ENCODE results near the gene SYT11. TPM values are rescaled to one million over a fixed set of nuclear protein-coding genes. Genes with fewer than 3 reads are reported as not detected.
"Not testable (repeated sequence)": the region's sequence is repeated elsewhere in the genome, so short reads cannot be mapped to it uniquely, and the experiment has no call there.

Gene SYT11, protein sequence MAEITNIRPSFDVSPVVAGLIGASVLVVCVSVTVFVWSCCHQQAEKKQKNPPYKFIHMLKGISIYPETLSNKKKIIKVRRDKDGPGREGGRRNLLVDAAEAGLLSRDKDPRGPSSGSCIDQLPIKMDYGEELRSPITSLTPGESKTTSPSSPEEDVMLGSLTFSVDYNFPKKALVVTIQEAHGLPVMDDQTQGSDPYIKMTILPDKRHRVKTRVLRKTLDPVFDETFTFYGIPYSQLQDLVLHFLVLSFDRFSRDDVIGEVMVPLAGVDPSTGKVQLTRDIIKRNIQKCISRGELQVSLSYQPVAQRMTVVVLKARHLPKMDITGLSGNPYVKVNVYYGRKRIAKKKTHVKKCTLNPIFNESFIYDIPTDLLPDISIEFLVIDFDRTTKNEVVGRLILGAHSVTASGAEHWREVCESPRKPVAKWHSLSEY
- 21.7 TPM for polyA plus RNA-seq (ENCODE audit: insufficient read length)
- long read RNA-seq, donor 1, full-length matches to known transcripts: 2 of 2 reads
- long read RNA-seq, donor 1, partial matches to known transcripts: 0 of 2 reads
- long read RNA-seq, donor 1, other reads (novel, unspliced or antisense): 0 of 2 reads
- long read RNA-seq, donor 2, full-length matches to known transcripts: 2 of 2 reads
- long read RNA-seq, donor 2, partial matches to known transcripts: 0 of 2 reads
- long read RNA-seq, donor 2, other reads (novel, unspliced or antisense): 0 of 2 reads
- long read RNA-seq, donor 3: 0 reads
- long read RNA-seq, donor 4: 0 reads
- long read RNA-seq, donor 5, full-length matches to known transcripts: 1 of 14 reads
- long read RNA-seq, donor 5, partial matches to known transcripts: 5 of 14 reads
- long read RNA-seq, donor 5, other reads (novel, unspliced or antisense): 8 of 14 reads
- long read RNA-seq, donor 6, full-length matches to known transcripts: 2 of 2 reads
- long read RNA-seq, donor 6, partial matches to known transcripts: 0 of 2 reads
- long read RNA-seq, donor 6, other reads (novel, unspliced or antisense): 0 of 2 reads
- long read RNA-seq, donor 7, full-length matches to known transcripts: 3 of 35 reads
- long read RNA-seq, donor 7, partial matches to known transcripts: 26 of 35 reads
- long read RNA-seq, donor 7, other reads (novel, unspliced or antisense): 6 of 35 reads
- long read RNA-seq, donor 8: 0 reads

DNA sequence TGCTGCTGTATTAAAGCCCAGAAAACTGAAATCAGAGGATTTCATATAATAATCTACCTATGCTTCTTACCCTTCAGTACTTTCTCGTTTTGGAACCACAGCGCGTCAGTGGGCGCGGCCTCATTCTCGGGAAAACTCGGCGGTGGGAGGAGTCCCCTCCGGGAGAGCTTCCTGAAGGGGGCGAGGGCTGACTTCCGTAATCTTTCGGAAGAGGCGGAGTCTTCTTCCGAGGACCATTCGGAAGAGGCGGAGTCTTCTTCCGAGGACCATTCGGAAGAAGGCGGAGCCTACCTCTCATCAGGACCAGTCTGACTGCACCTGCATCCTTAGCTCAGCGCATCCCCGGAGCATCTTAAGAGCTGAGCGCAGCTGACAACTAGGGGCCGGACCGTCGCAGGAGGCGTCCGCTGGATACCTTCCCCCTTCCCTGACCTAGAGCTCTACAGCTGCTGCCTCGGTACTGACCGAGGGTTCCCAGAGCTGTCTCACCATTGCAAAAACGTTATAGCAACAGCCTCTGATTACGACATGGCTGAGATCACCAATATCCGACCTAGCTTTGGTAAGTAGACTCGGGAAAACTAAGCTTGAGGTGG lies at the start of gene SYT11:
TSS of gene SYT11 (plus strand) at position 334 of the 596 bp plus-strand sequence. CDS start at position 529, 195 bp downstream.
- peak; percentile 98 for DNase-seq

DNA sequence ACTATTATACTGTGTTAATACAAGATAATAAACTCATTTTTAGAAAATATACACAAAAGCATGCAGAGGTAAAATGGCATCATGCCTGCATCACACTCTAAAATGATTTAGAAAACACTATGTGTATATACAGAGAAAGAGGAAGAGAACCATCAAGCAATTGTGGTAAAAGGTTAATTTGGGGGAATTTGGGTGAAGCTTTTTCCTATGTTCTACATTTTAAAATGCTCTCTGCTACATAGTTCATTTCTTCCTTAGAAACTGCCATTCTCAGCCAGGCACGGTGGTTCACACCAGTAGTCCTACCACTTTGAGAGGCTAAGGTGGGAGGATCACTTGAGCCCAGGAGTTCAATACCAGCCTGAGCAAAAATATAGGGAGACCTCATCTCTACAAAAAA lies 46.5 kb upstream of the SYT11 start:
- DNase-seq: no peak

DNA sequence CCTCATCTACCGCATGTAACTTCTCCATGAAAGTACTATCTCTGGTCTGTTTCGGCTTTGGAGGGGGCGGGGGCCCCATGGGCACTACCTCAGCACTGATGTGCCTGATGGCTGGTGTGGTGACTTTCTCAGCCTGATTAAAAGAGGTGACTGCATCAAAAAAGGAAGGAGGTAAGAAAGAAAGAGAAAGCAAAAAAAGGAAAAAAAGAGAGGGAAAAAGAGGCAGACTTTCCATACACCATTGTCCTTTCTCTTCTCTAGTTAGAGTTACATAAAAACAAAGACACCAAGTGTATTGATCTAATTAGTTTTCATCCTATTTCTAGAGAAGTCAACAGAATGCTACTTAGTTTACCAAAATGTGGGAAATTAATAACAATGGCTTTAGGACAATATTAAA lies 45.7 kb upstream of the SYT11 start:
- no peak for DNase-seq

DNA sequence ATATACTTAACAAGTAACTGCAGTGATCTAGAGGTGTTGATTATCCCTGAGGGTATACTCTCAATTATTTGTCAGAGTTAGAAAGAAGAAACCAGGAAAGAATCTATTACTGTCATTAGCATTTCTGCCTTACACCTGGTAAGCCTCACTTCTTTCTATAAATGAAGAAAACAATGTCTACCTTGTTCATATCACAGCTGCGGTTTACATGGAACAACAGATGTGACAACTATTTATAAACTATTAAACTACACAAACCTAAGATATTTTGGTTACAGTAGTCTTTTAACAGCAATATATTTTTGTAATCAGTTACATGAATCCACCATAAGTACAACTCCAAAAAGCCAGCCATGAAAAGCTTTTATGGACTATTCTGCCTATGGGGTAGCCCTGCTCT lies 43.0 kb upstream of the SYT11 start:
- no peak for DNase-seq

DNA sequence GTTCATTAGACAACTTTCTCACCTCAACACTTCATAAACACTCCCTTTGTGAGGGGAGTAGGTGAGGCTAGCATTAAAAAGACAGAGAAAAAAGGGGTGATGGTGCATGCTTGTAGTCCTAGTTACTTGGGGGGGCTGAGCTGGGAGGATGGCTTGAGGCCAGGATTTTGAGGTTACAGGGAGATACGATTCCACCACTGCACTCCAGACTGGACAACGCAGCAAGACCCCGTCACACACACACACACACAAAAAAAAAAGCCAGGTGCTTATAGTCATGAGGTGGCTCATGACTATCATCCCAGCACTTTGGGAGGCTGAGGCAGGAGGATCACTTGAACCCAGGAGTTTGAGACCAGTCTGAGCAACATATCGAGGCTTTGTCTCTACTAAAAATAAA lies 31.9 kb upstream of the SYT11 start:
- DNase-seq: no peak

DNA sequence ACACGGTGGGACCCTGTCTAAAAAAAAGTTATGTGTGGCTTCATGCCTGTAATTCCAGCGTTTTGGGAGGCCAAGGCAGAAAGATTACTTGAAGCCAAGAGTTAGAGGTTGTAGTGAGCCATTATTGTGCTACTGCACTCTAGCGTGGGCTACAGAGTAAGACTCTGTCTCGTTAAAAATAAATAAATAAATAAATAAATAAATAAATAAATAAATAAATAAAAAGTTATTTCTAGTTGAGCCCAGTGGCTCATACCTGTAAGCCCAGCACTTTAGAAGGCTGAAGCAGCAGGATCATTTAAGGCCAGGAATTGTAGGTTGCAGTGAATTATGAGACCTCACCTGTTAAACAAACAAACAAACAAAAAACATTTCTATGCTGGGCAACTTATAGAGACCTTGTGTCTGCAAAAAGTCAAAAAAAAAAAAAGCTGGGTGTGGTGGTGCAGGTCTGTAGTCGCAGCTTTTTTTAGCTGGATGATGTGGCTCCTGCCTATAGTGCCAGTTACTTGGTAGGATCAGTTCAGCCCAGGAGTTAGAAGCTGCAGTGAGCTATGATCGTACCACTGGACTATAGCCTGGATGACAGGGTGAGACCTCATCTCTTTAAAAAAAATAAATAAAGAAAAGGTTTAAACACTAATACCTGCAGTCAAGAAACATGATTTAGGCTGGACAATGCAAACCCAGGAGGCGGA lies 27.9 kb upstream of the SYT11 start:
- no peak for DNase-seq

DNA sequence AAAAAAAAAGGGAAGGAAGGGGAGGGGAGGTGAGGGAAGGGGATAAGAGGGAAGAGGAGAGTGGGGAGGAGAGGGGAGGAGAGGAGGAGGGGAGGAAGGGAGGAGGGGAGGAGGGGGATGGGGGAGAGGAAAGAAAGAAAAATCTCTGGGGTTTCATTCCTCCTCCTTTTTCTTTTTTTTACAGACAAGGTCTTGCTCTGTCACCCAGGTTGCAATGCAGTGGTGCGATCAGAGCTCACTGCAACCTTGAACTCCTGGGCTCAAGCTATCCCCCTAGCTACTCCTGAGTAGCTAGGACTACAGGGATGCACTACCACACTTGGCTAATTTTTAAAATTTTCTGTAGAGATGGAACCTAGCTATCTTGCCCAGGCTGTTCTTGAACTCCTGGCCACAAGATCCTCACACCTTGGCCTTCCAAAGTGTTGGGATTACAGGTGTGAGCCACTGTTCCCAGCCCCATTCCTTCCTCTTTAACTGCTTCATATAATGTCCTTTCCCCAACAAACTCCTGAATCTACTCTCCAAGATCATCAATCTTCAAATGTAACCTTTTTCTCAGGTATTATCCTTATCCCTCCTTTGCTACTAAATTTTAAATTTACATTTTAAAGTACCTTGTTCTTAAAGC lies 25.6 kb upstream of the SYT11 start:
- DNase-seq: no peak

DNA sequence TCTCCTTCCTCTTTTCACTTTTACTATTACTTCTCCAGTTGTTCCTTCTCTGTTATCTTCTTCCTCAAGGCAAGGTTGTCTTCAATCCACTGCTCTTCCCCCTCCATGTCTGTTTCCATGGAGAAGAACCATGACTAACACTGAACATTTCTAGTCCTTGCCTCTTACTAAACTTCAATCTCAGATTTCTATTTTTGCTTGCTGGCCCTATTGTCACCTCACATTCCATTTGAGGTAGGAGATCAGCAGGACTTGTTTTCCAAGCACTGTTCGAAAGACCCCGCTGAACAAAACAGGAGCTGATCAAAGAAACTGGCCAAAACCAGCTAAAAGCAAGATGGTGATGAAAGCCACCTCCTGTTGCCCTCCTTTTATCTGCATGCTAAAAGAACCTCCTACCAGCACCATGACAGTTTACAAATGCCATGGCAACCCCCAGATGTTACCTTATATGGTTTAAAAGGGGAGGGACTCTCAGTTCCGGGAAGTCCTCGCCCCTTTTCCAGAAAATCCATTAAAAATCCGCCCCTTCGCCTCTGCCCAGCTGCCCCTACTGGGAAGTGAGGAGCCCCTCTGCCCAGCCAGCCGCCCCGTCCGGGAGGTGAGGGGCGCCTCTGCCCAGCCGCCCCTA lies 25.0 kb upstream of the SYT11 start:
- DNase-seq: no peak

DNA sequence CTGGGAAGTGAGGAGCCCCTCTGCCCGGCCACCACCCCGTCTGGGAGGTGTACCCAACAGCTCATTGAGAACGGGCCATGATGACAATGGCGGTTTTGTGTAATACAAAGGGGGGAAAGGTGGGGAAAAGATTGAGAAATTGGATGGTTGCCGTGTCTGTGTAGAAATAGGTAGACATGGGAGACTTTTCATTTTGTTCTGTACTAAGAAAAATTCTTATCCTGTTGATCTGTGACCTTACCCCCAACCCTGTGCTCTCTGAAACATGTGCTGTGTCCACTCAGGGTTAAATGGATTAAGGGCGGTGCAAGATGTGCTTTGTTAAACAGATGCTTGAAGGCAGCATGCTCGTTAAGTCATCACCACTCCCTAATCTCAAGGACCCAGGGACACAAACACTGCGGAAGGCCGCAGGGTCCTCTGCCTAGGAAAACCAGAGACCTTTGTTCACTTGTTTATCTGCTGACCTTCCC lies 24.4 kb upstream of the SYT11 start:
- not testable (repeated sequence) for DNase-seq

DNA sequence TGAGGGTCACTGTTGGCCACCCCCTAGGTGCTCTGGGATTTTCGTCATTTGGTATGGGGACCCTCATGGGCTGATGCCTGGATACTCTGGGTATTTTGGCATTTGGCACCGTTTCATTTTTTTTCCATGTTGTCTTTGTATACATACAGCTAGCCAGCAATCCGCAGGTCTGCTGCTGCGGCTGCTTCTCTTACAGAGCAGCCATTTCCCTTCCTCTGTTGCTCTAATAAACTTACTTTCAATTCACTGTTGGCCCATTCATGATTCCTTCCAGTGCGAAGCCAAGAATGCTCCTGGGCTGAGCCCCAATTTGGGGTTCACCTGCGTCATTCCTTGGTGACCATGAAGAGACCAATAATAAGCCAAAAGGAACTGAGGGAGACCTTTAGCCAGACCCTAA lies 23.8 kb upstream of the SYT11 start:
- DNase-seq: no peak

DNA sequence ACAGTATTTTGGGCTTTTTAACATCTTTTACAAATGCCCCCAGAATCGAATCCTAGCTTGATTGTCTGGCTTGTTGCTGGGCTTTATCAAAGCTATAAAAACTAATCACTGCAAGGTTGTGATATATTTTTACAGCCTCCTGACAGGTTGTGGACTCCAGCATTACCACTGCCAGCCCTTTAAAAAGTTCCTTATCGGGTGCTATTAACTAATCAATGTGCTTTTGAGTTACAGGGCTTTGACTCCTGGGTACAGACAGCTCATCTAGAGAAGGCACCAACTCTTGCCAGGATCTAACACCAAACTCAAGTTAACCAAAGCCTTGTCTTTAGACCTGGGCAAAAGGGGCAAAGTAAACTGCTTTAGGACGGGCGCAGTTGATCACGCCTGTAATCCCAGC lies 19.0 kb upstream of the SYT11 start:
- DNase-seq: no peak

DNA sequence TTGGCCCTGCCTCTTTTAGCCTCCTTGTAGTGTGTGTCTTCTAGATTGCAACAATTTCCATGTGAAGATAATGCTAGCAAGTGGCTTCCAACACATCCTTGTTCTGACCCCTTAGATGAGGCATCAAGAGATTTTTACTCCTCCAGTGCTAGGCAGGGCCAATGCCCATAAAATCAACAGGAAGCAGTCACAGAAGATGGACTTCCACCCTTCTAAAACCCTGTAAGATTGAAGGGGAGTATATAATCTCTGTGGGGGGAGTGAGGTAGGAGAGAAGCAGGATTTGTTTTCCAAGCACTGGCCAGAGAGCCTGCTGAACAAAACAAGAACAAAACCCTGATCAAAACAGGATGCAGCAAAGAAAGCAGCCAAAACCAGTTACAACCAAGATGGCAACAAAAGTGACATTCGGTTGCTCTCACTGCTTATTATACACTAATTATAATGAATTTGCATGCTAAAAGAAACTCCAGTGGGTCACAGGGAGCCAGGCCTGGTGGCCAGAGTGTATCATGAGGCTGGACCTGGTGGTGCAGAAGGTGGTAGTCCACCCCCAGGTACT lies 14.4 kb upstream of the SYT11 start:
- DNase-seq: no peak

DNA sequence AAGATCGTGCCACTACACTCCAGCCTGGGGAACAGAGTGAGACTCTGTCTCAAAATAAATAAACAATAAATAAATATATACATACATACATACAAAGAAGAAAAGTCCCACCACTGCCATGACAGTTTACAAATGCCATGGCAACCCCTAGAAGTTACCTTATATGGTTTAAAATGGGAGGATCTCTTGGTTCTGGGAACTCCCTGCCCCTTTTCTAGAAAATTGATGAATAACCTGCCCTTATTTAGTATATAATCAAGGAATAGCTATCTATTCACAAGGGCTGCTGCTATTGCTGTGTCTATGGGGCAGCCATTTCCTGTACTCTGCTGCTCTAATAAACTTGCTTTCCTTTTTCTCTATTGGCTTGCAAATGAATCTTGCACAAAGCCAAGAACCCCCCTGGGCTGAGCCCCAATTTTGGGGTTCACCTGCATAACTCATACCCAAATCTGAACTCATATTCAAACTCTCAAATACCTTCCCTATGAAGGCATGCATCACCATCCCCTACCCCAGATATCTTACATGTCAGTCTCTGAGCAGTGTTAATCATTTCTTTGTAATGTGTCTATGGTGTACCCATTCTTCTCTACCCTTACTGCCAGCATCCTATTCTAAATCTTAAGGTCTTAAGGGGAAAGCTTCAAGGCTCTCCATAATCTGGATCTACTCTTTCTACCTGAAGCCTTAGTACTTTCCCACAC lies 11.4 kb upstream of the SYT11 start:
- DNase-seq: no peak

DNA sequence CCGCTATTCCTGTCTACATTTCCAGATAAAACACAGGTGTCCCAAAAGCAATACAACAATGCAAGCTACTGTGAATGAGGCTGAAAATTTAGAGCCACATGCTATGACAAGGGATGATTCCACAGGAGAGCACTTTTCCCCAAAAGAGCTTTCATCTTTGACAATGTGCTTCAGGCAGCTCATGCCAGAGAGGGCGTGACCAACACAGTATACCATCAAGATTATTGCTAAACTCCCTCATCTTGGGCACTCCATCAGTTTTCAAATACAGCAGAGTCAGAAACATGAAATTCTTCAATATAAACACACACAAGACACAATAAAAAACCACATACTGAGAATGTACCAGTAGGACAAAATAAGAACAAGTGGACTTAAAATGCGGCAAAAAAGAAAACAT lies 9.0 kb upstream of the SYT11 start:
- DNase-seq: no peak

DNA sequence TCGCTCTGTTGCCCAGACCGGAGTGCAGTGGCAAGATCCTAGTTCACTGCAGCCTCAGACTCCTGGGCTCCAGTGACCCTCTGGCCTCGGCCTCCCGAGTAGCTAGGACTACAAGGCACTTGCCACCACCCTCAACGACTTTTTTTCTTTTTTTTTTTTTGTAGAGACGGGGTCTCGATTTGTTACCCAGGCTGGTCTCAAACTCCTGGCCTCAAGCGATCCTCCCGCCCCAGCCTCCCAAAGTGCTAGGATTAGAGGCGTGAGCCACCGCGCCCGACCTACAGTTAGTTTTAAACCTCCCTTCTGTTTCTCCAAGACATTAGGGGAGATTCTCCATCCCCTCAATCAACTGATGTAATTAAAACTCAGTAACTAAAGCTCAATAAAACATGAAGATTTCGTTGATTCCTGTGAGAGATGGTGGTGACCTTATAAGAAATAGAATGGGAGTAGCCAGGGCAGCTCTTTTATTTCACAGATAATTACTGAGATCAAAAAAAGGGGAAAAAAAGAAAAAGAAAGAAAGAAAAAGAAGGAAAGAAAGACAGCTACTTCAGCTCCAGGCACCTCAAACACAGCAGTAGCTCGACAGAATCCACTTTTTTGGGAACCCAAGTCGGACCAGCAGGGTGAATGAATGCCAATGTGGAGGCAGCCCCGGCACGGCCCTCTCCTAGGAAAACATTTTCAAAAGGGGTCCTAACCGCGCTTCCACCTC lies 3.0 kb upstream of the SYT11 start:
- no peak for DNase-seq

DNA sequence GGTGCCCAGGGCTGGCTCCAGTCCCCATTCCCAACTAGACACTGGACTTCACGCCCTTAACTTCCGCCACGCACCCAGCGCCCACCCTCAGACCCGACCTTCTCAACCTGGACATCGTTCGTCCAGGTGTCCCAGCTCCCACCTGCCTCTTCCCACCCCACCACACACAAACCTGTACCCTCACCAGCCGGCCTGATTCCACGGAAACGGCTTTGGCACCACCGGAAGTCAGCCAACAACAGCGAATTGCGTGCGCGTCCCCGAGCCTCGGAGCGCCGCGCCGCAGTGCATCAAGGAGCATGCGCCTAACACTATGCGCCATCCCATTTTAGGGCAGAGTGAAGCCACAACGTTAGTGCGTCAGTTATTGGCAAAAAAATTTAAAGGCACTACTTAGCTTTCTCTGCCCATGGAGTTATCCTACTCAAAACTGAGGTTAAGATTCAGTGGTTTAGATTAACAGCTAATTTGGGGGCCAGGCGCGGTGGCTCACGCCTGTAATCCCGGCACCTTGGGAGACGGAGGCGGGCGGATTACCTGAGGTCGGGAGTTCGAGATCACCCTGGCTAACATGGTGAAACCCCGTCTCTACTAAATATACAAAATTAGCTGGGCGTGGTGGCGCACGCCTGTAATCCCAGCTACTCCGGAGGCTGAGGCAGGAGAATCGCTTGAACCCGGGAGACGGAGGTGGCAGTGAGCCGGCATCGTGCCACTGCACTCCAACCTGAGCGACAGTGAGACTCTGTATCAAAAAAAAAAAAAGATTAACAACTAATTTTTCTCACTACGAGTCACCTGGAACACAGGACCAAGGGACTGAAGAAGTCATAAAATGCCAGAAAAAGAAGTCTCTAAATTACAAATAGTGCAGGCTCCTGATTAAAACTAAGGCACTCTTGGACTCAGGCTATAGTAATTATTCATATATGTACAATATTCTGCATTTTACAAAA lies 2.1 kb upstream of the SYT11 start, which contains the start of gene GON4L:
TSS of gene GON4L (minus strand) at position 240 of the 956 bp plus-strand sequence. CDS start 3,434 bp downstream, outside the sequence.
- DNase-seq: peak; percentile 92

DNA sequence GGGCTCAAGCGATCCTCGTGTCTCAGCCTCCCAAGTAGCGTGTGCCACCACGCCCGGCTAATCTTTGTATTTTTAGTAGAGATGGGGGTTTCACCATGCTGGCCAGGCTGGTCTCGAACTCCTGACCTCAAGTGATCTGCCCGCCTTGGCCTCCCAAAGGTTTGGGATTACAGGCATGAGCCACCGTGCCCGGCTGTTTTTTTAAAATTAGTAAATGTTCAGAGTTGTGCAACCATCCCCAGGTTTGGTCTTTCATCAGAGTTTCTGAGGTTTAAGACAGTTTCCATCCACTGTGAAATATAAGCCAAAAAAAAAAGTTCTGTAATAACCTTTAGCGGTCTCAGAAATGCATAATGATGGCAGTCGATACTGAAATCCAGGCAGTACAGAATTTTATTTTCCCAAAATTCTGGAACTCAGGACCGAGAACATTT lies 550 bp upstream of the SYT11 start:
- DNase-seq: no peak

Data from left kidney (tissue), 8 donors.